K562 (cell line): ENCODE results near the gene KAZN. TPM values are rescaled to one million over a fixed set of nuclear protein-coding genes. Genes with fewer than 3 reads are reported as not detected.

Experiments
- ATAC-seq: fragments of 200-7000 bp; cut with Tn5 transposase; 3 replicates; pipeline ENCODE4 v1.9.1; 2020; ENCODE audit warnings: moderate library complexity
- BruUV-seq: library from RNA; stranded (reverse); fragments of 400-500 nt; replicated peaks from 2 replicates; lab custom pipeline; 2021; lab: Mats Ljungman, UMichigan
- CTCF ChIA-PET: fragments of 300-600 bp; formaldehyde crosslinking; extraction: SDS; loops from one replicate; lab custom pipeline; 2021; ENCODE audit warnings: low intra/inter-chr PET ratio; lab: Yijun Ruan, JAX
- POLR2A ChIA-PET: fragments of 300-600, 350-650 bp; sonication (Branson Sonifier 250); formaldehyde crosslinking; extraction: SDS; loops from one replicate; lab custom pipeline; 2021; ENCODE audit warnings: antibody characterized with exemption, inconsistent platforms; lab: Yijun Ruan, JAX
- DNase-seq, 4 experiments: peaks; one replicate each; pipeline versions ENCODE4 v3.0.0 to v3.0.0-alpha.2; 2011 to 2018; ENCODE audit warnings: low spot score in 3 of 4, mixed read lengths in 3 of 4; ENCODE audit errors: extremely low read depth in 1 of 4
- FAIRE-seq: peaks from 2 replicates; lab custom pipeline; 2011; peaks lifted over from hg19 to GRCh38; lab: Jason Lieb, UNC
- H2AFZ ChIP-seq: 2 replicates; pipeline ENCODE4 v1.6.0; 2011; ENCODE audit warnings: low read depth, low read length, control low read depth, inconsistent platforms
- H3K27ac ChIP-seq: fragments of 200-600 bp; 3 replicates; pipeline ENCODE4 v1.8.0; 2011; ENCODE audit warnings: low read depth, mild to moderate bottlenecking, control low read depth, inconsistent platforms, low read length, moderate library complexity, mixed read lengths; ENCODE audit errors: extremely low read depth
- H3K27me3 ChIP-seq, 2 experiments: fragments of 300-600 bp in 1 of 2; 2 replicates in 1 of 2; 3 replicates in 1 of 2; pipeline versions ENCODE4 v1.6.0 to v1.8.0; 2011; ENCODE audit warnings: inconsistent platforms in 2 of 2, low read length in 2 of 2, mild to moderate bottlenecking in 1 of 2, mixed read lengths in 1 of 2, moderate library complexity in 1 of 2; ENCODE audit not compliant: control insufficient read depth in 2 of 2, insufficient read depth in 2 of 2
- H3K36me3 ChIP-seq: fragments of 300-600 bp; 3 replicates; pipeline ENCODE4 v1.8.0; 2011; ENCODE audit warnings: mild to moderate bottlenecking, low read length, inconsistent platforms; ENCODE audit not compliant: control insufficient read depth, insufficient read depth
- H3K4me1 ChIP-seq, 2 experiments: fragments of 200-600 bp in 1 of 2; replicated peaks in 1 of 2; 2 replicates in 1 of 2; 3 replicates in 1 of 2; pipeline versions ENCODE4 v1.5.1 to v1.8.0; 2011; ENCODE audit warnings: inconsistent platforms in 2 of 2, low read length in 2 of 2, mild to moderate bottlenecking in 1 of 2, mixed read lengths in 1 of 2, moderate library complexity in 1 of 2; ENCODE audit not compliant: control insufficient read depth in 2 of 2, insufficient read depth in 2 of 2
- H3K4me2 ChIP-seq: 2 replicates; pipeline ENCODE4 v1.6.1; 2011; ENCODE audit warnings: low read length, control low read depth, inconsistent platforms, mixed read lengths; ENCODE audit not compliant: insufficient read depth
- H3K4me3 ChIP-seq: fragments of 200-600 bp; sonication (generic), shearing (Covaris generic); 2 replicates; pipeline ENCODE4 v1.5.1; 2016; ENCODE audit warnings: control low read depth, inconsistent platforms
- H3K79me2 ChIP-seq: fragments of 200-600 bp; 3 replicates; pipeline ENCODE4 v1.8.0; 2011; ENCODE audit warnings: low read length, inconsistent platforms; ENCODE audit not compliant: control insufficient read depth, insufficient read depth
- H3K9ac ChIP-seq, 2 experiments: 2 replicates each; pipeline versions ENCODE4 v1.6.0 to v1.6.1; 2011; ENCODE audit warnings: low read depth in 2 of 2, low read length in 2 of 2, control low read depth in 1 of 2, inconsistent platforms in 1 of 2, mild to moderate bottlenecking in 1 of 2, mixed read lengths in 1 of 2; ENCODE audit not compliant: insufficient read depth in 1 of 2
- H3K9me1 ChIP-seq: one replicate; pipeline ENCODE4 v1.6.0; 2011; ENCODE audit warnings: inconsistent platforms, mild to moderate bottlenecking, low read length, moderate library complexity; ENCODE audit not compliant: control insufficient read depth, insufficient read depth
- H3K9me3 ChIP-seq: replicated peaks from 2 replicates; pipeline ENCODE4 v1.5.1; 2011; ENCODE audit warnings: low read depth, low read length, inconsistent platforms; ENCODE audit not compliant: control insufficient read depth, insufficient read depth
- H4K20me1 ChIP-seq: replicated peaks from 2 replicates; pipeline ENCODE4 v1.6.1; 2011; ENCODE audit warnings: low read length, inconsistent platforms, mixed read lengths; ENCODE audit not compliant: control insufficient read depth, insufficient read depth
- BCOR ChIP-seq: fragments of 450-650 bp; IDR thresholded peaks from 2 replicates; pipeline ENCODE4 v1.6.1; 2016
- CBFA2T3 ChIP-seq: fragments of 450-650 bp; IDR thresholded peaks from 2 replicates; pipeline ENCODE4 v1.6.1; 2017
- CBX1 ChIP-seq: sonication (generic); IDR thresholded peaks from 2 replicates; pipeline ENCODE4 v1.6.1; 2016; ENCODE audit warnings: antibody characterized with exemption, low read depth, mild to moderate bottlenecking
- CHD4 ChIP-seq: fragments of 200-600 bp; sonication (generic); IDR thresholded peaks from 3 replicates; pipeline ENCODE4 v1.6.1; 2012; ENCODE audit warnings: low read depth, mild to moderate bottlenecking, mixed read lengths, low read length, inconsistent platforms; ENCODE audit not compliant: insufficient read depth, insufficient replicate concordance, poor library complexity, severe bottlenecking
- CREM ChIP-seq: IDR thresholded peaks from 2 replicates; pipeline ENCODE4 v1.6.1; 2014; ENCODE audit warnings: antibody characterized with exemption, low read depth
- ESRRA ChIP-seq: fragments of 450-650 bp; IDR thresholded peaks from 2 replicates; pipeline ENCODE4 v1.6.1; 2014; ENCODE audit warnings: low read depth, mild to moderate bottlenecking, moderate library complexity, borderline replicate concordance
- HNRNPK ChIP-seq: fragments of 200-400 bp; formaldehyde crosslinking; IDR thresholded peaks from one replicate; pipeline ENCODE4 v1.6.1; 2018; ENCODE audit warnings: mild to moderate bottlenecking, low read depth, low read length; ENCODE audit not compliant: poor library complexity, severe bottlenecking
- KDM1A ChIP-seq, 2 experiments: fragments of 450-650 bp; IDR thresholded peaks; 2 replicates each; pipeline ENCODE4 v1.6.1; 2016; ENCODE audit warnings: mild to moderate bottlenecking in 2 of 2
- RBFOX2 ChIP-seq: fragments of 200-400 bp; formaldehyde crosslinking; IDR thresholded peaks from 2 replicates; pipeline ENCODE4 v1.6.1; 2017; ENCODE audit warnings: low read depth, mild to moderate bottlenecking, low read length, moderate library complexity
- RBM25 ChIP-seq: fragments of 200-400 bp; formaldehyde crosslinking; IDR thresholded peaks from 2 replicates; pipeline ENCODE4 v1.6.1; 2018; ENCODE audit warnings: low read length, low read depth, moderate library complexity; ENCODE audit not compliant: severe bottlenecking
- ZNF584 ChIP-seq: fragments of 200-800 bp; sonication (Bioruptor generic); IDR thresholded peaks from 2 replicates; pipeline ENCODE4 v1.6.1; 2016; ENCODE audit warnings: low read depth, mild to moderate bottlenecking, missing genetic modification characterization, missing compliant biosample characterization
- WGBS: fragments of 100-300 bp; shearing (Covaris generic); methylation state at CpG from one replicate; pipeline ENCODE4 v1.1.6; 2016; ENCODE audit warnings: low coverage, mixed read lengths; ENCODE audit not compliant: insufficient coverage; ENCODE audit errors: missing lambda C conversion rate; 5-methylcytosine and 5-hydroxymethylcytosine counted together
- in situ Hi-C: fragments of 300-500 bp; cut with MboI; formaldehyde crosslinking; loops from 4 replicates; pipeline ENCODE4 v1.15.0; 2018; ENCODE audit warnings: inconsistent platforms, mixed read lengths
- intact Hi-C: fragments of 100-400 bp; cut with micrococcal nuclease; formaldehyde crosslinking; loops from 2 replicates; pipeline ENCODE4 v1.14.2; 2022
- polyA plus RNA-seq, 8 experiments: library from polyadenylated mRNA; depleted of rRNA in 4 of 8; stranded (reverse) in 5 of 8; unstranded in 3 of 8; fragments of >200 nt; fragmentation: Nextera tagmentation in 2 of 8; fragmentation: Illumina TruSeq in 1 of 8; extraction: Ambion mirVana in 2 of 8; extraction: Trizol in 1 of 8; gene quantifications; 2 replicates each; pipeline versions ENCODE4 v1.2.1 to v1.2.3, GENCODE V29; 2011 to 2014; ENCODE audit warnings: inconsistent platforms in 1 of 8, missing spikeins in 1 of 8
- total RNA-seq, 7 experiments: library from RNA; depleted of rRNA in 6 of 7; stranded (reverse); fragments of >200 nt in 6 of 7; fragmentation: Illumina TruSeq in 2 of 7; extraction: Trizol in 2 of 7; gene quantifications; 2 replicates each; pipeline versions ENCODE4 v1.2.1 to v1.2.3, GENCODE V29; 2011 to 2021; ENCODE audit warnings: low replicate concordance in 1 of 7

The KAZN gene
- total and polyA plus RNA-seq, 9 of the 15 experiments (the other 6 are each of a cell fraction or from before 2014, with no cell fraction given): 2.1 to 21.6 (median 5.4) TPM

GRCh38 chr1:15155191-15155590 lies 556.7 kb downstream of the KAZN start:
- TF ChIP-seq ESRRA: peak; percentile 60; the same call in 1 of the 2 replicates
- peak; percentile 50; the same call in 1 of the 2 replicates for TF ChIP-seq CBX1
- TF ChIP-seq HNRNPK: no peak
- peak in 1 of 2 experiments; percentile 32; a peak in 2 of 4 replicates for TF ChIP-seq KDM1A (IDR thresholded peaks at IDR 0.05)
- no peak for TF ChIP-seq ZNF584
- TF ChIP-seq BCOR: peak; percentile 69; the same call in 1 of the 2 replicates
- TF ChIP-seq CHD4: peak; percentile 71
- no peak for TF ChIP-seq RBFOX2
- peak; percentile 69 for TF ChIP-seq RBM25
- TF ChIP-seq CBFA2T3: no peak
- no peak for TF ChIP-seq CREM
- DNase-seq (no peak), ATAC-seq (no peak), FAIRE-seq (no peak)
- ChIA-PET POLR2A (no interaction called here), CTCF (no interaction called here)
- no peaks in the 10 kb centered on the region for H3K79me2 ChIP-seq
- H3K9me1 ChIP-seq: no peaks in the 10 kb centered on the region
- peaks cover 29 to 95% of the 10 kb centered on the region in 2 experiments for H3K27me3 ChIP-seq
- no peaks in the 10 kb centered on the region for H3K36me3 ChIP-seq
- intact Hi-C loops (loop anchor here (10.0 kb wide), 1 partner anchor 280 kb away; the partner anchor contains the start of gene CTRC), in situ Hi-C loops (no loop called here)
- H4K20me1 ChIP-seq: 0 out of 2 replicates have a peak, but pooled peaks cover 7% of the 10 kb centered on the region
- H3K9me3 ChIP-seq: no peaks in the 10 kb centered on the region
- H2AFZ ChIP-seq: no peak overlapping the region
- no TSS peak for BruUV-seq
- no peak overlapping the region for H3K4me2 ChIP-seq
- no peak overlapping the region for H3K4me3 ChIP-seq
- H3K4me1 ChIP-seq: peaks cover 6 to 26% of the 10 kb centered on the region in 2 experiments
- H3K27ac ChIP-seq: no peak overlapping the region
- no peak overlapping the region for H3K9ac ChIP-seq
- 16% methylated on average over 5 of the region's 5 CpGs for WGBS
